Activated CD8-positive, alpha-beta T cell treated with anti-CD3 and anti-CD28 coated beads, Interleukin-2, amount 10 ng/mL, durations not matched to agents 7 days and 5 days (primary cell): ENCODE data around the gene TNFRSF13B. TPM values are rescaled to one million over a fixed set of nuclear protein-coding genes. Genes with fewer than 3 reads are reported as not detected.
"Not testable (repeated sequence)": the region's sequence is repeated elsewhere in the genome, so short reads cannot be mapped to it uniquely, and the experiment has no call there.

ENCODE experiments used
- ATAC-seq: fragments of 150-1000 bp; cut with Tn5 transposase; one replicate; pipeline ENCODE4 v1.10.0; 2021; ENCODE audit warnings: moderate library complexity
- CTCF ChIA-PET: fragments of 350-600 bp; sonication (Branson Sonifier 250); formaldehyde crosslinking; loops from one replicate; lab custom pipeline; 2021; ENCODE audit warnings: antibody characterized with exemption; lab: Charles Lee
- POLR2A ChIA-PET: fragments of 350-600 bp; sonication (Branson Sonifier 250); formaldehyde crosslinking; loops from one replicate; lab custom pipeline; 2021; ENCODE audit warnings: antibody characterized with exemption; lab: Charles Lee
- DNase-seq: peaks from one replicate; pipeline ENCODE4 v3.0.0-alpha.2; 2020
- H3K27ac Mint-ChIP-seq: one replicate; pipeline ENCODE4 v1.8.0; 2021; ENCODE audit warnings: mild to moderate bottlenecking, mixed read lengths
- H3K27me3 Mint-ChIP-seq: one replicate; pipeline ENCODE4 v1.8.0; 2021; ENCODE audit warnings: low read depth, mixed read lengths
- H3K36me3 Mint-ChIP-seq: one replicate; pipeline ENCODE4 v1.8.0; 2021; ENCODE audit warnings: low read depth, mixed read lengths
- H3K4me1 Mint-ChIP-seq: one replicate; pipeline ENCODE4 v1.8.0; 2021; ENCODE audit warnings: low read depth, mixed read lengths
- H3K4me3 Mint-ChIP-seq: one replicate; pipeline ENCODE4 v1.8.0; 2021; ENCODE audit warnings: mild to moderate bottlenecking, mixed read lengths
- H3K9me3 Mint-ChIP-seq: one replicate; pipeline ENCODE4 v1.8.0; 2022; ENCODE audit warnings: mixed read lengths; ENCODE audit not compliant: insufficient read depth
- total RNA-seq, 2 experiments: library from RNA; stranded (reverse); gene quantifications; one replicate each; pipeline ENCODE4 v1.2.3, GENCODE V29; 2021

The TNFRSF13B gene
- total RNA-seq, 2 experiments from 2014 or later, result not detected

GRCh38 chr17:16989230-16989952, 17.5 kb upstream of the TNFRSF13B start:
- peak overlapping the region; percentile 53 for H3K4me3 Mint-ChIP-seq
- DNase-seq (peak; percentile 26), ATAC-seq (peak; percentile 13)
- H3K27ac Mint-ChIP-seq, result peak overlapping the region; percentile 94
- H3K27me3 Mint-ChIP-seq, result peaks cover 8% of the 10 kb centered on the region
- ChIA-PET CTCF (interaction anchor here (1.1 to 2.7 kb wide), 4 partner anchors 10 to 67 kb away, joined by 3 to 13 read pairs (median 8); no protein-coding TSS in a partner anchor), POLR2A (interaction anchor here (1.0 to 1.5 kb wide), 2 partner anchors 14 to 315 kb away, joined by 3 to 4 read pairs; no protein-coding TSS in a partner anchor)
- no peaks in the 10 kb centered on the region for H3K36me3 Mint-ChIP-seq
- peaks cover 34% of the 10 kb centered on the region for H3K4me1 Mint-ChIP-seq
- no peaks in the 10 kb centered on the region for H3K9me3 Mint-ChIP-seq

- Mint-ChIP-seq H3K27ac (peak overlapping the region; percentile 94), H3K4me1 (peaks cover 34% of the 10 kb centered on the region), H3K27me3 (peaks cover 6% of the 10 kb centered on the region), H3K36me3 (no peaks in the 10 kb centered on the region), H3K4me3 (peak overlapping the region; percentile 42), H3K9me3 (no peaks in the 10 kb centered on the region)
- CTCF ChIA-PET, result interaction anchor here (1.5 to 2.1 kb wide), 2 partner anchors 11 to 12 kb away, joined by 7 to 8 read pairs; no protein-coding TSS in a partner anchor
- DNase-seq (no peak), ATAC-seq (peak; percentile 28)
- POLR2A ChIA-PET, result interaction anchor here (0.7 to 1.2 kb wide), 3 partner anchors 12 to 538 kb away, joined by 3 read pairs; no protein-coding TSS in a partner anchor
Observed at GRCh38 chr17:16988749-16989229, 16.9 kb upstream of the TNFRSF13B start.

- Mint-ChIP-seq H3K27ac (peak overlapping the region; percentile 94), H3K4me1 (peaks cover 34% of the 10 kb centered on the region), H3K4me3 (peak overlapping the region; percentile 42), H3K36me3 (no peaks in the 10 kb centered on the region), H3K9me3 (no peaks in the 10 kb centered on the region), H3K27me3 (peaks cover 2% of the 10 kb centered on the region)
- DNase-seq (peak; percentile 79), ATAC-seq (peak; percentile 86)
- ChIA-PET POLR2A (interaction anchor here (0.7 to 1.2 kb wide), 2 partner anchors 13 to 537 kb away, joined by 3 read pairs; no protein-coding TSS in a partner anchor), CTCF (interaction anchor here (1.5 to 2.1 kb wide), 2 partner anchors 11 to 12 kb away, joined by 7 to 8 read pairs; no protein-coding TSS in a partner anchor)
Observed at GRCh38 chr17:16987830-16988601, 16.1 kb upstream of the TNFRSF13B start.

GRCh38 chr17:16987066-16987829, 15.3 kb upstream of the TNFRSF13B start:
- no peak overlapping the region for H3K4me3 Mint-ChIP-seq
- DNase-seq, result no peak
- H3K9me3 Mint-ChIP-seq, result no peaks in the 10 kb centered on the region
- H3K36me3 Mint-ChIP-seq, result no peaks in the 10 kb centered on the region
- POLR2A ChIA-PET, result interaction anchor here (1.2 kb wide), 1 partner anchor 536 kb away, joined by 3 read pairs; no protein-coding TSS in a partner anchor
- peaks cover 34% of the 10 kb centered on the region for H3K4me1 Mint-ChIP-seq
- peaks cover 2% of the 10 kb centered on the region for H3K27me3 Mint-ChIP-seq
- no peak for ATAC-seq
- H3K27ac Mint-ChIP-seq, result no peak overlapping the region
- CTCF ChIA-PET, result interaction anchor here (2.1 kb wide), 1 partner anchor 10 kb away, joined by 8 read pairs; no protein-coding TSS in a partner anchor

DNA sequence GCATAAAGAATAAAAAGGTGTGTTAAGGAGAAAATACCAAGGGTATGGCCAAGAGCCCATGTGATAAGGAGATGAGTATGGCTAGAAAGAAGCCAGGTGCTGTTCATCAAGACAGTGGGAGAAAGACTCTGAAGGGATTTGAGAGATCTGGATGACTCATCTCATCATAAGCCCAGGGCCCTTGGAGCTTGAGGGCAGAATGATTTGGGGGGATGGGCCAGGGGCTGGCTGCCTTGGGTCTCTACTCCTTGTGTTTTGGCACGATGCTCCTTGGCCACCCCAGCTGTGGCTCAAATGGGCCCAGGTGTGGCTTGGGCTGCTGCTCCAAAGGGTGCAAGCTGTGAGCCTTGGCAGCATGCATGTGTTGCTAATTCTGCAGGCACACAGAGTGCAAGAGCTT, 14.5 kb upstream of the TNFRSF13B start:
- Mint-ChIP-seq H3K4me3 (no peak overlapping the region), H3K27me3 (peaks cover 2% of the 10 kb centered on the region), H3K27ac (no peak overlapping the region), H3K4me1 (peaks cover 33% of the 10 kb centered on the region), H3K36me3 (no peaks in the 10 kb centered on the region), H3K9me3 (no peaks in the 10 kb centered on the region)
- DNase-seq (no peak), ATAC-seq (no peak)
- POLR2A ChIA-PET, result no interaction called here
- CTCF ChIA-PET, result no interaction called here

- H3K36me3 Mint-ChIP-seq, result no peaks in the 10 kb centered on the region
- DNase-seq (no peak), ATAC-seq (no peak)
- CTCF ChIA-PET, result interaction anchor here (1.8 kb wide), 1 partner anchor 11 kb away, joined by 7 read pairs; no protein-coding TSS in a partner anchor
- POLR2A ChIA-PET, result interaction anchor here (0.6 kb wide), 1 partner anchor 139 kb away, joined by 3 read pairs; no protein-coding TSS in a partner anchor
- H3K4me3 Mint-ChIP-seq, result no peak overlapping the region
- H3K27ac Mint-ChIP-seq, result no peak overlapping the region
- H3K9me3 Mint-ChIP-seq, result no peaks in the 10 kb centered on the region
- peaks cover 7% of the 10 kb centered on the region for H3K27me3 Mint-ChIP-seq
- H3K4me1 Mint-ChIP-seq, result peaks cover 4% of the 10 kb centered on the region
Observed at GRCh38 chr17:16981928-16982327, 10.0 kb upstream of the TNFRSF13B start.

GRCh38 chr17:16980813-16981731, 9.2 kb upstream of the TNFRSF13B start:
- CTCF ChIA-PET, result no interaction called here
- H3K4me3 Mint-ChIP-seq, result no peak overlapping the region
- DNase-seq (no peak), ATAC-seq (no peak)
- peaks cover 11% of the 10 kb centered on the region for H3K4me1 Mint-ChIP-seq
- no peak overlapping the region for H3K27ac Mint-ChIP-seq
- peaks cover 9% of the 10 kb centered on the region for H3K27me3 Mint-ChIP-seq
- POLR2A ChIA-PET, result interaction anchor here (0.6 kb wide), 1 partner anchor 140 kb away, joined by 3 read pairs; no protein-coding TSS in a partner anchor
- H3K9me3 Mint-ChIP-seq, result no peaks in the 10 kb centered on the region
- no peaks in the 10 kb centered on the region for H3K36me3 Mint-ChIP-seq

DNA sequence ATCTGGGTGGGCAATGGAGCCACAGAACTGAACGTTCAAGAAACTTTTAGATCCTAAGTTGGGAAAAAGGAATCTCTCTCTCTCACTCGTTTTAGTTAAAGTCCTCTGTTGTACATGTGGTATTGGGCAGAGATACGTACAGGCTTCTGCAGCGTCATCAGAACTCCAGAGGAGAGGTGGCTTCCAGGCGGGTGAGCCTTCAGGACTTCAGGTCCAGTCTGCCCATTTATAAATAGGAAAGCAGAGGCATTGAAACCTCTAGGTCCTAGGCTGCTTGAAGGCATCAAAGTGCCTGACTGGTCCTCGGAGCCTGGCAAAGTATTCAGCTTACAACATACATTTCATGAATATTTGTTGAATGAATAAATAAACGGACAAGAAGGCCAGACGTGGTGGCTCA, 8.1 kb upstream of the TNFRSF13B start:
- peaks cover 15% of the 10 kb centered on the region for H3K4me1 Mint-ChIP-seq
- no peak for ATAC-seq
- peaks cover 6% of the 10 kb centered on the region for H3K27me3 Mint-ChIP-seq
- no peaks in the 10 kb centered on the region for H3K9me3 Mint-ChIP-seq
- no peak for DNase-seq
- CTCF ChIA-PET, result interaction anchor here (1.3 kb wide), 1 partner anchor 11 kb away, joined by 3 read pairs; no protein-coding TSS in a partner anchor
- POLR2A ChIA-PET, result no interaction called here
- no peaks in the 10 kb centered on the region for H3K36me3 Mint-ChIP-seq
- H3K4me3 Mint-ChIP-seq, result no peak overlapping the region
- H3K27ac Mint-ChIP-seq, result no peak overlapping the region

DNA sequence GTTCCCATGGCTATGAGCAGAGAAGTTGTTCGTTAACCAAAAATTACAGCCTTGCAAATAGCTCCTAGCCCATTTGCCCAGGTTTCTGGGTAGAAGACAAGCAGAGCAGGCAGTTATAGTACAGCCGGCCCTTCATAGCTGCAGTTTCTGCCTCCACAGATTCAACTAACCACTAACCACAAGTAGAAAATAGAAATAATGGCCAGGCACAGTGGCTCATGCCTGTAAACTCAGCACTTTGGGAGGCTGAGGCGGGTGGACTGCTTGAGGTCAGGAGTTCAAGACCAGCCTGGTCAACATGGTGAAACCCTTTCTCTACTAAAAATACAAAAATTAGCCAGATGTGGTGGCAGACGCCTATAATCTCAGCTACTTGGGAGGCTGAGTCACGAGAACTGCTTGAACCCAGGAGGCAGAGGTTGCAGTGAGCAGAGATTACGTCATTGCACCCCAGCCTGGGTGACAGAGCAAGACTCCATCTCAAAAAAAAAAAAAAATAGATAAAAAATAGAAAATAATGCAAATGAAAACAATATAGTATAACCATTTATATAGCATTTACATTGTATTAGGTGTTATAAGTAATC, 7.4 kb upstream of the TNFRSF13B start:
- POLR2A ChIA-PET, result interaction anchor here (0.6 kb wide), 1 partner anchor 488 kb away, joined by 6 read pairs; the partner anchor contains the start of gene LRRC75A
- not testable (repeated sequence) for H3K27ac Mint-ChIP-seq, H3K36me3 Mint-ChIP-seq, ATAC-seq, DNase-seq, H3K4me3 Mint-ChIP-seq, H3K27me3 Mint-ChIP-seq, H3K9me3 Mint-ChIP-seq
- CTCF ChIA-PET, result interaction anchor here (1.3 kb wide), 1 partner anchor 12 kb away, joined by 3 read pairs; no protein-coding TSS in a partner anchor
- peaks cover 15% of the 10 kb centered on the region for H3K4me1 Mint-ChIP-seq

- CTCF ChIA-PET, result interaction anchor here (2.3 to 3.4 kb wide), 2 partner anchors 10 to 14 kb away, joined by 8 to 11 read pairs; no protein-coding TSS in a partner anchor
- Mint-ChIP-seq H3K27me3 (peaks cover 6% of the 10 kb centered on the region), H3K27ac (no peak overlapping the region), H3K4me3 (no peak overlapping the region), H3K4me1 (peaks cover 15% of the 10 kb centered on the region), H3K36me3 (no peaks in the 10 kb centered on the region), H3K9me3 (no peaks in the 10 kb centered on the region)
- DNase-seq (no peak), ATAC-seq (no peak)
- POLR2A ChIA-PET, result no interaction called here
Observed at GRCh38 chr17:16977932-16978331, 6.0 kb upstream of the TNFRSF13B start.
